Neural cell (in vitro differentiated cells): ENCODE data around the gene CD200R1L. TPM values are rescaled to one million over a fixed set of nuclear protein-coding genes. Genes with fewer than 3 reads are reported as not detected.

Source experiments
- H2AFZ ChIP-seq: fragments of 200-600, 300-800 bp; sonication (generic), shearing (Covaris generic); 2 replicates; pipeline ENCODE4 v1.6.0; 2014; ENCODE audit warnings: low read depth, mild to moderate bottlenecking, antibody characterized with exemption, low read length, moderate library complexity
- H3F3A ChIP-seq: fragments of 200-600 bp; shearing (Covaris generic); 2 replicates; pipeline ENCODE4 v1.6.1; 2016; ENCODE audit warnings: mild to moderate bottlenecking, moderate library complexity, mixed read lengths, antibody characterized with exemption, low read length; ENCODE audit not compliant: insufficient read depth, poor library complexity, severe bottlenecking
- H3K27ac ChIP-seq: fragments of 200-600, 300-800 bp; sonication (generic), shearing (Covaris generic); 2 replicates; pipeline ENCODE4 v1.5.1; 2014; ENCODE audit warnings: mild to moderate bottlenecking, low read length, moderate library complexity
- H3K27me3 ChIP-seq: fragments of 300-800, 200-600 bp; sonication (generic), shearing (Covaris generic); 2 replicates; pipeline ENCODE4 v1.6.0; 2014; ENCODE audit warnings: mild to moderate bottlenecking, low read depth, low read length, moderate library complexity; ENCODE audit not compliant: insufficient read depth
- H3K36me3 ChIP-seq: fragments of 300-800, 200-600 bp; sonication (generic), shearing (Covaris generic); 2 replicates; pipeline ENCODE4 v1.5.1; 2014; ENCODE audit warnings: mild to moderate bottlenecking, antibody characterized with exemption, low read length, moderate library complexity; ENCODE audit not compliant: insufficient read depth
- H3K4me2 ChIP-seq: fragments of 300-800, 200-600 bp; sonication (generic), shearing (Covaris generic); 2 replicates; pipeline ENCODE4 v1.6.0; 2014; ENCODE audit warnings: mild to moderate bottlenecking, low read length
- H3K4me3 ChIP-seq: fragments of 300-800, 200-600 bp; sonication (generic), shearing (Covaris generic); 2 replicates; pipeline ENCODE4 v1.5.1; 2014; ENCODE audit warnings: mild to moderate bottlenecking, low read length, moderate library complexity
- H3K79me2 ChIP-seq: fragments of 200-600 bp; shearing (Covaris generic); replicated peaks from 2 replicates; pipeline ENCODE4 v1.6.0; 2014; ENCODE audit warnings: mild to moderate bottlenecking, low read length, moderate library complexity; ENCODE audit not compliant: insufficient read depth
- H3K9ac ChIP-seq: fragments of 300-800, 200-600 bp; sonication (generic), shearing (Covaris generic); 2 replicates; pipeline ENCODE4 v1.6.1; 2016; ENCODE audit warnings: mild to moderate bottlenecking, low read length, mixed read lengths
- H3K9me2 ChIP-seq: fragments of 200-600 bp; shearing (Covaris generic); 2 replicates; pipeline ENCODE4 v1.6.1; 2016; ENCODE audit warnings: mild to moderate bottlenecking, low read length, mixed read lengths; ENCODE audit not compliant: insufficient read depth
- H3K9me3 ChIP-seq: fragments of 200-600, 300-800 bp; sonication (generic), shearing (Covaris generic); 2 replicates; pipeline ENCODE4 v1.6.1; 2016; ENCODE audit warnings: mild to moderate bottlenecking, mixed run types, low read length, moderate library complexity, mixed read lengths
- H4K20me1 ChIP-seq: fragments of 200-600 bp; shearing (Covaris generic); 2 replicates; pipeline ENCODE4 v1.6.1; 2016; ENCODE audit warnings: mild to moderate bottlenecking, mixed run types; ENCODE audit not compliant: insufficient read depth
- CTCF ChIP-seq: fragments of 450-650 bp; IDR thresholded peaks from 2 replicates; pipeline ENCODE4 v1.5.1; 2014; ENCODE audit warnings: antibody characterized with exemption, mild to moderate bottlenecking, moderate library complexity; ENCODE audit not compliant: poor library complexity, severe bottlenecking
- EP300 ChIP-seq: fragments of 450-650 bp; conservative IDR thresholded peaks from 2 replicates; pipeline ENCODE4 v1.6.1; 2014; ENCODE audit warnings: antibody characterized with exemption, mild to moderate bottlenecking, moderate library complexity; ENCODE audit not compliant: poor library complexity, severe bottlenecking
- EZH2 ChIP-seq: fragments of 200-600, 300-800 bp; shearing (Covaris generic), sonication (generic); IDR thresholded peaks from 2 replicates; pipeline ENCODE4 v1.6.1; 2014; ENCODE audit warnings: antibody characterized with exemption, low read length, borderline replicate concordance, mild to moderate bottlenecking; ENCODE audit not compliant: insufficient read depth, poor library complexity, severe bottlenecking
- MXI1 ChIP-seq: fragments of 450-650 bp; conservative IDR thresholded peaks from 2 replicates; pipeline ENCODE4 v1.6.1; 2014; ENCODE audit warnings: antibody characterized with exemption, mild to moderate bottlenecking; ENCODE audit not compliant: poor library complexity, severe bottlenecking
- POLR2AphosphoS5 ChIP-seq: IDR thresholded peaks from 2 replicates; pipeline ENCODE4 v1.6.1; 2012
- RAD21 ChIP-seq: fragments of 450-650 bp; conservative IDR thresholded peaks from 2 replicates; pipeline ENCODE4 v1.6.1; 2014; ENCODE audit warnings: antibody characterized with exemption, mild to moderate bottlenecking, moderate library complexity
- REST ChIP-seq: IDR thresholded peaks from 2 replicates; pipeline ENCODE4 v1.6.1; 2012; ENCODE audit warnings: borderline replicate concordance
- SMC3 ChIP-seq: fragments of 450-650 bp; conservative IDR thresholded peaks from 2 replicates; pipeline ENCODE4 v1.6.1; 2014; ENCODE audit warnings: antibody characterized with exemption, mild to moderate bottlenecking, moderate library complexity; ENCODE audit not compliant: poor library complexity
- TAF1 ChIP-seq: IDR thresholded peaks from 2 replicates; pipeline ENCODE4 v1.6.1; 2012; ENCODE audit warnings: low read depth
- polyA plus RNA-seq: library from polyadenylated mRNA; depleted of rRNA; stranded (reverse); fragments of >200 nt; gene quantifications from 2 replicates; pipeline ENCODE4 v1.2.3, GENCODE V29; 2014

Gene CD200R1L
- polyA plus RNA-seq, 1 donor from 2014 or later = not detected

DNA sequence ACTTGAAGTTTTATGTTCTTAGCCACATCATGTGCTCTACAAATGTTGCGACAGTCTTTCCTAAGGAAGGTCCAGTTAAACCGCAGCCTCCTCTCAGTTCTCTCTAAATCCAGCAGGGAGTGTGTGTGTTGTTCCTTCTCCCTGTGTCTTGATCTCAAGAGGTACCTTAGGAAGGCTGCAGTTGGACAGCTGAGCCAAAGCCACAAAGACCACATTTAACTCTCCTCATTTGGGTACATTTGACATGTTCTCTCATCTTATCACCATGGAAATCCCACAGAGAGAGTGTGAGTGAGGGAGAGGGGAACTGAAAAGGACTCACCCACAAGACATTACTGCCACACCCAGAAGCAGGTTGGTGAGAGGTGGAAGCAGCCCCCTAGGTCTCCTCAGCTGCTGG, 79.5 kb downstream of the CD200R1L start:
- Histone ChIP-seq H3F3A (no peaks in the 10 kb centered on the region), H2AFZ (no peak overlapping the region)
- TF ChIP-seq MXI1 = no peak
- no peak for TF ChIP-seq EZH2
- TF ChIP-seq TAF1 = no peak
- no peak for TF ChIP-seq RAD21
- TF ChIP-seq SMC3 = no peak
- no peak for TF ChIP-seq REST
- no peak for TF ChIP-seq CTCF
- no peak for TF ChIP-seq POLR2AphosphoS5
- no peak for TF ChIP-seq EP300

More for the DNA sequence above, 79.5 kb downstream of the CD200R1L start:
- H3K4me3 ChIP-seq = no peak overlapping the region
- no peak overlapping the region for H3K27ac ChIP-seq
- no peaks in the 10 kb centered on the region for H4K20me1 ChIP-seq
- H3K79me2 ChIP-seq = no peaks in the 10 kb centered on the region
- H3K27me3 ChIP-seq = no peaks in the 10 kb centered on the region
- H3K9me3 ChIP-seq = no peaks in the 10 kb centered on the region
- no peak overlapping the region for H3K4me2 ChIP-seq
- H3K9me2 ChIP-seq = no peaks in the 10 kb centered on the region
- H3K9ac ChIP-seq = no peak overlapping the region
- H3K36me3 ChIP-seq = no peaks in the 10 kb centered on the region

Other genes with a start within 250 kb of the CD200R1L start
- 0.14 and 2.5 TPM in 2 replicates for gene CCDC80, start 205.7 kb downstream of the CD200R1L start, polyA plus RNA-seq
- 0.54 and 0.72 TPM in 2 replicates for gene CD200R1, start 128.2 kb upstream of the CD200R1L start, polyA plus RNA-seq
- 32.3 and 32.4 TPM in 2 replicates for gene GTPBP8, start 144.1 kb upstream of the CD200R1L start, polyA plus RNA-seq